ENCODE data around the gene PCDH8. TPM values are rescaled to one million over a fixed set of nuclear protein-coding genes. Genes with fewer than 3 reads are reported as not detected.
A peak's percentile ranks its signal among the peaks of the same experiment; 100 is the strongest.

Gene PCDH8
- total and polyA plus RNA-seq, 2 experiments from 2014 or later, result not detected

- H3K27me3 ChIP-seq (replicated peaks; ENCODE audit: insufficient read depth), result peaks cover 41% of the 10 kb centered on the region
- peak; percentile 55 for DNase-seq
These were observed 1.7 kb downstream of the PCDH8 start for GRCh38 chr13:52846567-52847321.

GRCh38 chr13:52845766-52846566 lies 2.5 kb downstream of the PCDH8 start:
- Histone ChIP-seq H3F3A (ENCODE audit: insufficient read depth) (no peaks in the 10 kb centered on the region), H4K20me1 (ENCODE audit: insufficient read depth) (no peaks in the 10 kb centered on the region), H3K79me2 (ENCODE audit: insufficient read depth) (no peaks in the 10 kb centered on the region), H3K4me2 (ENCODE audit: unreplicated experiment) (no peak overlapping the region), H3K4me3 (no peak overlapping the region), H3K27ac (no peak overlapping the region), H3K9me3 (ENCODE audit: low read depth) (no peaks in the 10 kb centered on the region), H3K9me2 (ENCODE audit: insufficient read depth) (no peaks in the 10 kb centered on the region), H3K4me1 (ENCODE audit: insufficient read depth) (no peaks in the 10 kb centered on the region), H2AFZ (no peak overlapping the region), H3K27me3 (replicated peaks; ENCODE audit: insufficient read depth) (peaks cover 41% of the 10 kb centered on the region), H3K36me3 (ENCODE audit: low read depth) (no peaks in the 10 kb centered on the region), H3K9ac (no peak overlapping the region)
- peak; percentile 21 for DNase-seq
- TF ChIP-seq EZH2phosphoT487 (IDR thresholded peaks at IDR 0.05; ENCODE audit: insufficient read depth, low read depth) (no peak), EZH2 (IDR thresholded peaks at IDR 0.05; ENCODE audit: insufficient read depth, poor library complexity, severe bottlenecking) (no peak)
- in situ Hi-C loops (cut with MboI), result no loop called here
- 7 to 10% methylated on average over 84 to 86 of the region's 98 CpGs for WGBS, 2 experiments (ENCODE audit: low coverage in 1 of 2, low lambda C conversion rate in 2 of 2, missing lambda C conversion rate in 2 of 2)

More at GRCh38 chr13:52846567-52847321, 1.7 kb downstream of the PCDH8 start:
- 7 to 8% methylated on average over 64 to 84 of the region's 100 CpGs for whole genome bisulfite sequencing, 2 experiments (ENCODE audit: low coverage in 1 of 2, low lambda C conversion rate in 2 of 2, missing lambda C conversion rate in 2 of 2)
- Histone ChIP-seq H3K9me3 (ENCODE audit: low read depth) (no peaks in the 10 kb centered on the region), H4K20me1 (ENCODE audit: insufficient read depth) (no peaks in the 10 kb centered on the region), H2AFZ (no peak overlapping the region), H3K4me3 (no peak overlapping the region), H3K36me3 (ENCODE audit: low read depth) (no peaks in the 10 kb centered on the region), H3K4me1 (ENCODE audit: insufficient read depth) (peaks cover 2% of the 10 kb centered on the region; the same call in 1 of the 2 replicates), H3K4me2 (ENCODE audit: unreplicated experiment) (no peak overlapping the region), H3K27ac (no peak overlapping the region), H3K79me2 (ENCODE audit: insufficient read depth) (no peaks in the 10 kb centered on the region), H3K9ac (no peak overlapping the region), H3K9me2 (ENCODE audit: insufficient read depth) (no peaks in the 10 kb centered on the region), H3F3A (ENCODE audit: insufficient read depth) (no peaks in the 10 kb centered on the region)
- no peak for TF ChIP-seq EZH2 (IDR thresholded peaks at IDR 0.05; ENCODE audit: insufficient read depth, poor library complexity, severe bottlenecking)
- no peak for TF ChIP-seq EZH2phosphoT487 (IDR thresholded peaks at IDR 0.05; ENCODE audit: insufficient read depth, low read depth)
- in situ Hi-C loops (cut with MboI), result no loop called here

- TF ChIP-seq EZH2phosphoT487 (IDR thresholded peaks at IDR 0.05; ENCODE audit: insufficient read depth, low read depth) (no peak), EZH2 (IDR thresholded peaks at IDR 0.05; ENCODE audit: insufficient read depth, poor library complexity, severe bottlenecking) (no peak)
- Histone ChIP-seq H3K27me3 (replicated peaks; ENCODE audit: insufficient read depth) (peaks cover 39% of the 10 kb centered on the region), H3K9me2 (ENCODE audit: insufficient read depth) (no peaks in the 10 kb centered on the region), H3K9me3 (ENCODE audit: low read depth) (no peaks in the 10 kb centered on the region), H3K79me2 (ENCODE audit: insufficient read depth) (no peaks in the 10 kb centered on the region), H3K4me2 (ENCODE audit: unreplicated experiment) (no peak overlapping the region), H3K4me3 (no peak overlapping the region), H3K4me1 (ENCODE audit: insufficient read depth) (no peaks in the 10 kb centered on the region), H3K9ac (no peak overlapping the region), H3F3A (ENCODE audit: insufficient read depth) (no peaks in the 10 kb centered on the region), H3K36me3 (ENCODE audit: low read depth) (no peaks in the 10 kb centered on the region), H4K20me1 (ENCODE audit: insufficient read depth) (no peaks in the 10 kb centered on the region), H2AFZ (no peak overlapping the region), H3K27ac (no peak overlapping the region)
- in situ Hi-C loops (cut with MboI), result no loop called here
- no peak for DNase-seq
- WGBS, 2 experiments (ENCODE audit: low coverage in 1 of 2, low lambda C conversion rate in 2 of 2, missing lambda C conversion rate in 2 of 2), result 39 to 40% methylated on average over 15 to 16 of the region's 16 CpGs
These were observed 3.1 kb downstream of the PCDH8 start for GRCh38 chr13:52845334-52845761.

GRCh38 chr13:52844836-52845235 lies 3.6 kb downstream of the PCDH8 start:
- H3F3A ChIP-seq (ENCODE audit: insufficient read depth), result no peaks in the 10 kb centered on the region
- no peak overlapping the region for H3K9ac ChIP-seq
- no peak for DNase-seq
- no peaks in the 10 kb centered on the region for H4K20me1 ChIP-seq (ENCODE audit: insufficient read depth)
- no peak for TF ChIP-seq EZH2 (IDR thresholded peaks at IDR 0.05; ENCODE audit: insufficient read depth, poor library complexity, severe bottlenecking)
- TF ChIP-seq EZH2phosphoT487 (IDR thresholded peaks at IDR 0.05; ENCODE audit: insufficient read depth, low read depth), result no peak
- no peaks in the 10 kb centered on the region for H3K79me2 ChIP-seq (ENCODE audit: insufficient read depth)
- H3K4me1 ChIP-seq (ENCODE audit: insufficient read depth), result no peaks in the 10 kb centered on the region
- no peak overlapping the region for H2AFZ ChIP-seq
- in situ Hi-C loops (cut with MboI), result no loop called here
- no peaks in the 10 kb centered on the region for H3K9me2 ChIP-seq (ENCODE audit: insufficient read depth)
- H3K4me3 ChIP-seq, result no peak overlapping the region
- no peak overlapping the region for H3K27ac ChIP-seq
- peaks cover 34% of the 10 kb centered on the region for H3K27me3 ChIP-seq (replicated peaks; ENCODE audit: insufficient read depth)
- WGBS, 2 experiments (ENCODE audit: low coverage in 1 of 2, low lambda C conversion rate in 2 of 2, missing lambda C conversion rate in 2 of 2), result 80 to 82% methylated on average over 11 of the region's 11 CpGs
- no peaks in the 10 kb centered on the region for H3K9me3 ChIP-seq (ENCODE audit: low read depth)
- H3K36me3 ChIP-seq (ENCODE audit: low read depth), result no peaks in the 10 kb centered on the region
- no peak overlapping the region for H3K4me2 ChIP-seq (ENCODE audit: unreplicated experiment)

All from GM23248 (cell line).